Fibroblast of gingiva (primary cell): ENCODE data around the gene IGF2BP3.
"Not testable (repeated sequence)": the region's sequence is repeated elsewhere in the genome, so short reads cannot be mapped to it uniquely, and the experiment has no call there.

Experiments
- DNase-seq: peaks from one replicate; pipeline ENCODE4 v3.0.0-alpha.2; 2011; ENCODE audit warnings: low read depth

IGF2BP3 gene

GRCh38 chr7:23338439-23338838, 131.9 kb downstream of the IGF2BP3 start:
- DNase-seq, result no peak

GRCh38 chr7:23337374-23337773, 132.9 kb downstream of the IGF2BP3 start:
- DNase-seq, result no peak

- no peak for DNase-seq
Observed at GRCh38 chr7:23336799-23337283, 133.4 kb downstream of the IGF2BP3 start.

- DNase-seq, result no peak
Observed at GRCh38 chr7:23336086-23336485, 134.2 kb downstream of the IGF2BP3 start.

GRCh38 chr7:23335621-23336020, 134.7 kb downstream of the IGF2BP3 start:
- DNase-seq, result peak; percentile 17

- no peak for DNase-seq
Observed at GRCh38 chr7:23335136-23335535, 135.2 kb downstream of the IGF2BP3 start.

- DNase-seq, result peak; percentile 93
Observed at GRCh38 chr7:23334482-23335056, 135.7 kb downstream of the IGF2BP3 start.

GRCh38 chr7:23333671-23334246, 136.5 kb downstream of the IGF2BP3 start:
- peak; percentile 94 for DNase-seq

- peak; percentile 16 for DNase-seq
Observed at GRCh38 chr7:23332910-23333612, 137.2 kb downstream of the IGF2BP3 start.

GRCh38 chr7:23332193-23332592, 138.1 kb downstream of the IGF2BP3 start:
- no peak for DNase-seq

GRCh38 chr7:23331132-23331531, 139.2 kb downstream of the IGF2BP3 start:
- DNase-seq, result no peak

GRCh38 chr7:23315366-23315765, 154.9 kb downstream of the IGF2BP3 start:
- no peak for DNase-seq

GRCh38 chr7:23312141-23312540, 158.2 kb downstream of the IGF2BP3 start:
- not testable (repeated sequence) for DNase-seq

- no peak for DNase-seq
Observed at GRCh38 chr7:23308754-23309153, 161.5 kb downstream of the IGF2BP3 start.

- DNase-seq, result no peak
Observed at GRCh38 chr7:23306936-23307521, 163.3 kb downstream of the IGF2BP3 start.

GRCh38 chr7:23299770-23300300, 170.5 kb downstream of the IGF2BP3 start:
- peak; percentile 12 for DNase-seq

GRCh38 chr7:23298885-23299769, 171.2 kb downstream of the IGF2BP3 start, which contains the start of gene MALSU1:
TSS of gene MALSU1 (plus strand) at chr7:23299339. CDS start at chr7:23299353, 14 bp downstream.
- peak; percentile 95 for DNase-seq

GRCh38 chr7:23298141-23298881, 172.0 kb downstream of the IGF2BP3 start:
- peak; percentile 49 for DNase-seq

- no peak for DNase-seq
Observed at GRCh38 chr7:23295401-23295697, 174.9 kb downstream of the IGF2BP3 start.

GRCh38 chr7:23294549-23295400, 175.5 kb downstream of the IGF2BP3 start:
- peak; percentile 38 for DNase-seq
